Parathyroid adenoma (tissue), 2 donors: ENCODE results near the gene MAGED2.
"Not testable (repeated sequence)": the region's sequence is repeated elsewhere in the genome, so short reads cannot be mapped to it uniquely, and the experiment has no call there.

ENCODE experiments used
- H2AFZ ChIP-seq: fragments of 300-600 bp; sonication (generic); one replicate; pipeline ENCODE4 v1.7.0; 2017; ENCODE audit warnings: antibody characterized with exemption, mild to moderate bottlenecking
- H3K27ac ChIP-seq: fragments of 300-600 bp; sonication (generic); one replicate; pipeline ENCODE4 v1.7.0; 2017
- H3K27me3 ChIP-seq: fragments of 300-600 bp; sonication (generic); one replicate; pipeline ENCODE4 v1.7.0; 2017; ENCODE audit warnings: low read length; ENCODE audit not compliant: control insufficient read depth, insufficient read depth
- H3K36me3 ChIP-seq: fragments of 300-600 bp; sonication (generic); one replicate; pipeline ENCODE4 v1.7.0; 2017; ENCODE audit warnings: low read length; ENCODE audit not compliant: control insufficient read depth, insufficient read depth
- H3K4me1 ChIP-seq: fragments of 300-600 bp; sonication (generic); one replicate; pipeline ENCODE4 v1.7.0; 2017; ENCODE audit warnings: control low read depth
- H3K4me2 ChIP-seq: fragments of 300-600 bp; sonication (generic); one replicate; pipeline ENCODE4 v1.7.0; 2017; ENCODE audit warnings: low read length
- H3K4me3 ChIP-seq: fragments of 300-600 bp; sonication (generic); one replicate; pipeline ENCODE4 v1.7.0; 2017; ENCODE audit warnings: low read depth, low read length
- H3K79me2 ChIP-seq: fragments of 300-600 bp; sonication (generic); one replicate; pipeline ENCODE4 v1.7.0; 2017; ENCODE audit warnings: control low read depth
- H3K9ac ChIP-seq: fragments of 300-600 bp; sonication (generic); one replicate; pipeline ENCODE4 v1.7.0; 2017; ENCODE audit warnings: mild to moderate bottlenecking
- H3K9me3 ChIP-seq: fragments of 300-600 bp; sonication (generic); one replicate; pipeline ENCODE4 v1.7.0; 2017; ENCODE audit warnings: low read length; ENCODE audit not compliant: control insufficient read depth
- TF ChIP-seq, protein P1 (sequence below): fragments of 300-600 bp; sonication (generic); IDR thresholded peaks from one replicate; pipeline ENCODE4 v1.7.0; 2017; ENCODE audit warnings: antibody characterized with exemption, mild to moderate bottlenecking
- donor health status: primary hyperparathyroidism.

The MAGED2 gene

DNA sequence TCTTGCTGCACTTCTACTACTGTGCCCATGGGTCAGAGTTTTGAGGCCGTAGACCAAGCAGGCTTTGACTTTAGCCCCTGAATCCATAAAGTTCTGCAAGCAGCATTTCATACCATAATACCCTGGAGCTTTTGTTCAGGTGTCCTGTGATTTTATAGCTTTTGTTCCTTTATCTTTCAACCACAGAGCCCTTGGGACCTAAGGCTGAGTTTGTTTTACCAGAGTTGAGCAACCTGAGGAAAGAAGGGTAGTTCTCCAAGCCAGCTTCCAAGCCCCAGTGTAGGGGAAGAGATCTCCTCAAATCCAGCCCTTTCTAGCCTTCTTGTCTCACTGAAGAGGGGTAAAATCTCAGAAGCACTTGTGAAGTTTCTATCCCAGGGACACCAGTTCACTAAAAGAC, 35.1 kb downstream of the MAGED2 start:
- Histone ChIP-seq H3K79me2 (no peaks in the 10 kb centered on the region), H3K4me2 (no peak overlapping the region), H3K27ac (no peak overlapping the region), H3K4me3 (no peak overlapping the region), H3K9ac (no peak overlapping the region), H3K27me3 (no peaks in the 10 kb centered on the region), H3K36me3 (no peaks in the 10 kb centered on the region), H3K4me1 (no peaks in the 10 kb centered on the region), H3K9me3 (no peaks in the 10 kb centered on the region), H2AFZ (no peak overlapping the region)
- TF ChIP-seq, protein P1, sequence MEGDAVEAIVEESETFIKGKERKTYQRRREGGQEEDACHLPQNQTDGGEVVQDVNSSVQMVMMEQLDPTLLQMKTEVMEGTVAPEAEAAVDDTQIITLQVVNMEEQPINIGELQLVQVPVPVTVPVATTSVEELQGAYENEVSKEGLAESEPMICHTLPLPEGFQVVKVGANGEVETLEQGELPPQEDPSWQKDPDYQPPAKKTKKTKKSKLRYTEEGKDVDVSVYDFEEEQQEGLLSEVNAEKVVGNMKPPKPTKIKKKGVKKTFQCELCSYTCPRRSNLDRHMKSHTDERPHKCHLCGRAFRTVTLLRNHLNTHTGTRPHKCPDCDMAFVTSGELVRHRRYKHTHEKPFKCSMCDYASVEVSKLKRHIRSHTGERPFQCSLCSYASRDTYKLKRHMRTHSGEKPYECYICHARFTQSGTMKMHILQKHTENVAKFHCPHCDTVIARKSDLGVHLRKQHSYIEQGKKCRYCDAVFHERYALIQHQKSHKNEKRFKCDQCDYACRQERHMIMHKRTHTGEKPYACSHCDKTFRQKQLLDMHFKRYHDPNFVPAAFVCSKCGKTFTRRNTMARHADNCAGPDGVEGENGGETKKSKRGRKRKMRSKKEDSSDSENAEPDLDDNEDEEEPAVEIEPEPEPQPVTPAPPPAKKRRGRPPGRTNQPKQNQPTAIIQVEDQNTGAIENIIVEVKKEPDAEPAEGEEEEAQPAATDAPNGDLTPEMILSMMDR, result no peak

DNA sequence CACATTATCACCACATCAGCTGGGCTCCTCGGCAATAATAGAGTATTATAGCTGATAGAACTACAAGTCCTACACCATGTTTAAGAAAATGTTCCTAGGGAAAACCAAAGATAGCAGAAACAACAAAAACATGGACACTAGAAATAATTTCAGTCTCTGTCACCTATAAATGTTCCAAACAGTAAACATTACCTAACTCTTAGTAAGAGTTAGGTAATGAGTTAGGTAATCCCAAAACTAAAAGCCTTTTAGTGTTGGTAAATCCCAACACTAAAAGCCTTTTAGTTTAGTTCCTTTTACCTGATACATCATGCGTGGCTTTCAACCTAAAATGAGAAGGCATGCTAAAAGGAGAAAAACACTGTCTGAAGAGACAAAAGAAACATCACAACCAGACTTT, 35.5 kb downstream of the MAGED2 start:
- Histone ChIP-seq H3K4me3 (no peak overlapping the region), H3K27ac (no peak overlapping the region), H3K4me2 (no peak overlapping the region), H3K27me3 (no peaks in the 10 kb centered on the region), H3K9ac (no peak overlapping the region), H2AFZ (no peak overlapping the region), H3K36me3 (no peaks in the 10 kb centered on the region), H3K4me1 (no peaks in the 10 kb centered on the region), H3K79me2 (no peaks in the 10 kb centered on the region), H3K9me3 (no peaks in the 10 kb centered on the region)
- TF ChIP-seq, protein P1, result no peak

GRCh38 chrX:54847700-54848099, 40.2 kb downstream of the MAGED2 start:
- not testable (repeated sequence) for H3K4me3 ChIP-seq, H3K36me3 ChIP-seq, H3K9me3 ChIP-seq, H3K4me2 ChIP-seq, H3K27me3 ChIP-seq, H3K79me2 ChIP-seq, H2AFZ ChIP-seq, H3K4me1 ChIP-seq, H3K27ac ChIP-seq, H3K9ac ChIP-seq

DNA sequence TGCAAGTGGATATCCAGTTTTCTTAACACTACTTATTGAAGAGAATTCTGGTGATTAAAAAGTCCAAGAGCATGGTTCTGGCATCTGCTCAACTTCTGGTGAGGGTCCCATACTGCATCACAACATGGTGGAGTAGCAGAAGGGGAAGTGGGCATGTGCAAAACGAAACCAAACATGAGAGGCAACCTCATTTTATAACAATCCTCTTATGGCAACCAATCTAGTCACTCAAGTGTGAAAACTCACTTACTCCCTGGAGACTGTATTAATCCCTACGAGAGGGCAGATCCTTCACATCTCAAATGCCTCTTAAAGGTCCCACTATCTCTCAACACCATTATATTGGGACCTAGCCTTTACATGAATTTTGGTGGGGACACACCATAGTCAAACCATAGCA, 57.7 kb downstream of the MAGED2 start:
- H3K9me3 ChIP-seq, result no peaks in the 10 kb centered on the region
- no peak overlapping the region for H3K4me2 ChIP-seq
- no peaks in the 10 kb centered on the region for H3K4me1 ChIP-seq
- H3K9ac ChIP-seq, result no peak overlapping the region
- H2AFZ ChIP-seq, result no peak overlapping the region
- no peak overlapping the region for H3K27ac ChIP-seq
- no peaks in the 10 kb centered on the region for H3K36me3 ChIP-seq
- no peak overlapping the region for H3K4me3 ChIP-seq
- no peaks in the 10 kb centered on the region for H3K79me2 ChIP-seq
- no peaks in the 10 kb centered on the region for H3K27me3 ChIP-seq
- TF ChIP-seq, protein P1, result no peak
